Kidney glomerular epithelial cell (primary cell): ENCODE results near the gene TNS1.
"Not testable (repeated sequence)": the region's sequence is repeated elsewhere in the genome, so short reads cannot be mapped to it uniquely, and the experiment has no call there.

Source experiments
- DNase-seq: peaks from one replicate; lab custom pipeline; 2025; lab: John Stamatoyannopoulos, UW

TNS1 gene

DNA sequence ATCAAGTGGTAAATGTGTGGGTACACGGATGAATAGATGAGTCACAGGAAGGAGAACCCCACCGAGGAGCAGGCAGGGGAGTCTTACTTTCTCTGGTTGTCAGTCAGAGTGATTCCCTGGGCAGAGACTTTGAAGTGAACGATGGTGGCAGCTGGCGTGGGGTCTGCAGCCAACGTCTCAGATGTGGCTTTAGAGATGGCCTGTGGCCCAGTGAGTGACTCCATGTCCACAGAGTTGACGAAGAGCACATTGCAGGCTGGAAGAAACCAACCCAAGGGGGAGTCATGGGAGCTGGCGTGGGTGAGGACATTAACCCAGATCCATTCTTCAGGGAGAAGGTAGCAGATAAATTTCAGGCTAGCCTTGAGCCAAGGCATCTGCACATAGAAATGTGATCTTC, 193.1 kb downstream of the TNS1 start:
- DNase-seq = no peak

DNA sequence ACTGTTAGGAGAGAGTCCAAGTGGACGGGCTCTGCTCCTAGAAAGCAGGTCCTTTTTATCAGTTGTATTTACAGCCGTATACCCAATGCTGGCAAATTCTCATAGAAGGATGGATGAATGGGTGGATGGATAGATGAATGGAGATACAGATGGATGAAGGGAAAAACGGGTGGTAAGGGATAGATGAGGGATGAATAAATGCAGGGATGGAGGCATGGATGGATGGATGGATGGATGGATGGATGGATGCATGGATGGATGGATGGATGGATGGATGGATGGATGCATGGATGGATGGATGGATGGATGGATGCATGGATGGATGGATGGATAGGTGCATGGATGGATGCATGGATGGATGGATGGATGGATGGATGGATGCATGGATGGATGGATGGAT, 193.8 kb downstream of the TNS1 start:
- DNase-seq = not testable (repeated sequence)

DNA sequence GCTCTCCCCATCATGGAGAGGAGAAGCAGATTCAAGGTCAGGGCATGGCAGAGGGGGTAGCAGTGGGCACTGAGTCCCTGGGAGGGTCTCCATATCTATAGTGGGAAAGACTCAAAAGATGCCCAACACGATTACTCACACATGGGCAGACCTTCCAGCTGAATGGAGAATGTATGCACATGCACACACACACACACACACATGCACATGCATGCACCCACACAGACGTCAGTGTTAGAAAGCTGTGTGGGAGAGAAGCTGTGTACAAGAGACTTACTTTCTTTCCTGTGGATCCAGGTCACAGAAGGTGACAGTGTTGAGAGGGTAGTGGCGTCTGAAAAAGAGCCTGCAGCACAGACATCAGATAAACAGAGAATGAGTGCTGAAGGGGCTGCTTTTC, 194.5 kb downstream of the TNS1 start:
- DNase-seq = no peak

DNA sequence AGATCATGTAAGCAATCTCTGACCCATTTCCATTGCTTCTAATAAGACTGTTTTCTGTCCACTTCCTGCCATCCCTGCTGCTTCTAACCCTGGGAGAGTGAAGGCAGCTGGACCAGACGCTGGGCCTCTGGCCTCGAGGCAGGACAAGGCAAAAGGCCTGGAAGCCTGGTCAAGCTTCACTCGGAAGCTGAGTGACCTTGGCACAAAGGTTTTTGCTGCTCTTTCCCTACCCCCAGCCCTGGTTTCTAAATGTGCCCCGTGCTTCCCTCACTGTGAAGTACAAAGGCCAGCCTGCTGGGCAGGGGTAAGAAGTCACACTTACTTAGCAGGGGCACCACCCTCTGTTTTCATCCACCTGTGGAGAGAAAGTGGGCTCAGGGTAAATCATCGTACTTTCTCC, 195.0 kb downstream of the TNS1 start:
- no peak for DNase-seq

DNA sequence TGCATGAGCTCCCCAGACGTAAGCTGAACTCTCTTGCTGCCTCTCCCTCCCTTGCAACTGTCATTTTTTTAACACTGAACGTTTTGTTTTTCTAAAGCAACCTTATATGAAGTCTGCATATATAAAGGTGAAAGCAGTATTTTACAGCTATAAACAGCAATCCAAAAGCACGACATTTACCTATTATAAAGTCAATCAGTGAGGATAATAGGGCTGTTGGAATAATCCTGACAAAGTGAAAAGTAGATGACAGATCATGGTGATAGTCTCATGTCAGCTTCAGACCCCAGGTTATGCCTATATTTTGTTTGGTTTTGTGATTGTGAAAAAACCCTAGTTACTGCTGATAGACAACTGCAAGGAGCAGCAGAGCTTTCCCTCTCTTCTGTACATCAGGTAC, 195.8 kb downstream of the TNS1 start:
- DNase-seq = no peak

DNA sequence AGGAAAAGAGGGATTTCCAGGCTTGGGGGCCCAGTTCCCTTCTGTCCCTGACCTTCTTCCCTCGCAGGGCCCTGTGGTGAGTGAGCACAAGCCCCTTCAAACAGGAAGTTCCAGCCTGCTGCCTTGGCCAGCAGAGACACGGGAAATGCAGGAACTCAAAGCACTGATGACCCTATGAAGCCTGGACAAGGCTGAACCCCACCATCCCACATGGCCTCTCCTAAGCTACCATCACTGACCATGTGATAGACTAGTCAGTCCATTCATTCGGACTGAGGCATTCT, 196.4 kb downstream of the TNS1 start:
- DNase-seq = no peak

DNA sequence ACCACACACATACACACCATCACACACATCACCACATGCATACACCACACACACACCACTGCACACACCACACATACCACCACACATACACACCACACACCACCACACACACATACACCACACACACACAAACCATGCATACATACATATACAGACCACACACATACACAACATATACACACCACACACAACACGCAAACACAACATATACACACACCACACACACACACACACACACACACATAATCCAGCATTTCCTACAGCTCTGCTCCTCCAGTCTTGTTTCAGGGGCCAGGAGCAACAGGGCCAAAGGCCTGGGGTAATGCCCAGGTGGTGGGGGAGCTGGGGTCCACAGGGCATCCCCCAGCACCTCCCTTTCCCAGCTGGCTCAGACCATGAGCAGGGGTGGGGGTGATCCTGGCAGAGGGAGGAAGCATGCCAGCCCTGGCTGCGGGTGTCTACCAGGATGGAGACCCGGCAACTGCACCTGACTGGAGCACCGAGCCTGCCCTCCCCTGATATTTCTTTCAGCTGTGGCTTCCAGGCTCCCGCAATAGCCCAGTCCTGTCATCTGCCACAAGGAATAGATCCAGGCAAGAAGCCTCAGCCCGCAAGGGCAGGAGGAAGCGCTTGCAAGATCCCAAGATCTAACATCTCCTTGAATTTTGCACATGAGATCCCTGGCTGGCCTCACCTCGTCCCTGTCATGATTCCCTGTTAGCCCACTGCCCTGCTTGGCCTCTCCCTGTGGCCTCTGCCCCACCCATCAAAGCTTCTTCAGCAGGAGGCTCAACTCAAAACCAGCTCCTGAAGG, 196.9 kb downstream of the TNS1 start:
- DNase-seq = no peak

DNA sequence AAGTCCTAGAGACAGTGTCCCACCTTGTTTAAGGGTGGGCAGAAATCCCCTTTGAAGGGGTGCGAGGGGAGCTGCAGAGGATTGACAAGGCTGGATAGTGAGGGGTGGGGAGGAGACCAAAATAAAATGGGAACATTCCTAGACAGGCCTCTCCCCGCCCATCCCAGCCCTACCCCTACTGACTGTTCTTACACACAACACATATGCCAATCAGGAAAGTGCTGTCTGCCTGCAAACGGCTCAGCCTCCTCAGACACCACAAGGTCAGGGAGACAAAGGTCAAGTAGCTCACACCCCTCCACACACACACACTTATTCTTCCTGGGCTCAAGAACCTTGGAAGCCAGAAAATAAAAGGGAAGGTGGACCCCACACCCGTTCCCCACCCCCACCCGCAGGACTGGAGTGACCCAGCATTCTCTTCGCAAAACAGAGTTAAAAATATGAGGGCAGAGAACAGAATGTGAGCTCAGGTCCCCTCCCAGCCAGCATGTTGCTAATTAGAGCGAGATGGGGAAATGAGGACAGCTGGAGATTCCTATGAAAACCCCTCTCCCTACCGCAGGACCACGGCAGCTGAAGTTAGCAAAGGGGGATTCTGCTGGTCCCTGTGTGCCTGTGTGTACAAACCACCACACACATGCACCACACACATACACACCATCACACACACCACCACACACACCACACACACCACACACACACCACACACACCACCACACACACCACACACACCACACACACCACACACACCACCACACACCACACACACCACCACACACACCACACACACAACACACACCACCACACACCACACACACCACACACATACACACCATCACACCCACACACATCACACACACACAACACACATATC, 197.8 kb downstream of the TNS1 start:
- DNase-seq = no peak

DNA sequence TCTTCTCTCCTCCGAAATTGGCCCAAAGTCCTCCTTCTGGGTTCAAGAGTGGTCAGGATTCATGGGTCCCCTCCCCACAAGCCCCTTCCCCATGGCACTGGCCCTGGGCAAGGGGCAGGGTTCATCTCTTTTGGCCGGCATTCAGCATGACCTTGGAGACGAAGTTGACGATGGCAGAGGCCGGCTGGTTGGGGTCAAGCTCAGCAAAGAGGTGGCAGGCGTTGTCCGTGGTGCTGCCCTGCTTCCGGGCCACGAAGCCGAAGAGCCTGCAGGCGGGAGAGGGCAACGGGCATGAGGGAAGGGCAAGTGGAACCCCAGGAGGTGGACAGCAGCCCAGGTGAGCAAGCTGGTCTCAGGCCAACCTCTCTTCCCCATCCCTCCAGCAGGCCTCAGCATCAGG, 198.5 kb downstream of the TNS1 start:
- no peak for DNase-seq

DNA sequence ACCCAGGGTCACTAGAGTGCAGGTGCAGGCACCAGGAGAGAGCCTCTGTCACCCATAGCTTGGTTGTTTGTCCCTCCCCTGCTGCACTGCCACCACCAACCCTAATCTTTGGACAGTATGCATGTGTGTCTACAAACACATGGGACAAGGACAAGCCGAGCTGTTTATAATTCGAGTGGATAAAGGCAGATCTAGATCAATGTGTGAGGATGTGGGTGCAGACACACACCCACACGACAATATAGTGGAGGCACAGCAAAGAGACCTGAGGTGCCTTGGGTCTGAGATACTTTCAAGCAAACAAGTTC, 199.2 kb downstream of the TNS1 start:
- DNase-seq = no peak

DNA sequence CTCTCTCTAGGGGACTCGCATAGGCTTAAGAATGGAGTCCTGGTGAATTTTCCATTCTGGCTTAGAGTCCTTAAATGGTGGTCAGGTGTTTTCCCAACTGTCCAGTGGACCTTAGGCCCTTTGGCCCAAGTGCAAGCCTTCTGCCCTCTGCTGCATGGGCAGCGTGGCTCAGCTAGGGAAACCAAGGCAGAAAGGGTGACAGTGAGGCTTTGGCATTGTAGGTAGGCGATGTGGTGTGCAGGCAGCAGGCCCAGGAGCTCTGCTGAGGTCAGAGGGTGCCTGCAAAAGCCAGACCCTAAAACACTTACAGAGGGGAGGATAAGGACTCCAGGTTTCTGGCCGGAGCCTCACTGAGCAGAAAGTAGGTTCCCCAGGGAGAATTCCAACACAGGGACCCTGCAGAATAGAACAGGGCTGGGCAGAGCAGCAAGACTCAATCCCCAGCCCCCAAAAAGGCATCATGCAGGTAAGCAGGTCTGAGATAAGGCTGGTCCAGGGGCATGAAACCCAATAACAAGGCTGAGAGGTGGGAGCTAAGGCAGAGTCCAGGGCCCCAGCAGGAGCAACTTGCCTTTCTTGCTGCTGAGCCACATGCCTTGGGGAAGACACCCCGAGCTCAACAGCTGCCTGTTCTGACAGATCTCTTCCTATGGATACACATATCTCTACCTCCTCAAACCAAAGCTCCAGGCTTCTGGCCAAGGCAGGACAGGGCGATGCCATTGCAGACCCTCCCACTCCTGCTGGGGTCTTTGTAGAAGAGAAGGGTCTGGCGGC, 199.7 kb downstream of the TNS1 start:
- DNase-seq = no peak

DNA sequence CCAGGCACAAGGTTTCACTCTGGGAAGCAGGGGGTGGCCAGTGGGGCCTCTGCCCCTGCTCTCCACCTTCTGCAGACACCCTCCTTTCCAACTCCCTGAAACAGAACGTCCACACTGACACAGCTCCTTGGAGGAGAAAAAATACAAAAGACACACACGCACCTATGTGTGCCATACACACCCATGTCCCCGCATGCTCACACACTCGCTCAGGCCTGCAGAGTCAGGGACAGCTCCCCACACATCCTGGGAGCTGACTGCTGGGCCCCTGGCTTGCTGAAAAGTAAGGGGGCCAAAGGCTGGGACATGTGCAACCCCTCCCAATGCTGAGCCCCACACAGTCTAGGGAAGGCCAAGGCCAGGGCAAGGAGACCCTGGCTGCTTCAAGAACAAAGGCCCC, 200.5 kb downstream of the TNS1 start:
- DNase-seq = no peak

DNA sequence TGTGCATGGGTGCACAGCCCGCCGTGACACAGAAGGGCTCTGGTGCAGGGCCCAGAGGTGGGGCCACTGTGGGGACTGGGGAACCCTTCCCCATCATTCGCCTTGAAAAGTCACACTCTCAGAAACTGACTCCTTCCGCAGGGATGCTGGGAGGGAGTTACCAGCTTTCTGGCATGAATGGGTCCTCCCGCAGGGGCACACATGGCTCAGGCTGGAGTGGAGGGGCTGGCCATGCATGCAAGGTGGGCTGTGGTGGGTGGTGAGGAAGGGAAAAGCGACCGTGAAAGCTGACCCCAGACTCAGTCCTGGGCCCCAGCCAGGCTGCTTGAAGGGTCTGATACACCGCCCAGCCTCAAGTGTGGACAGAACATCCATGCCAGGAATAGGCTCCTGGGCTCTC, 201.1 kb downstream of the TNS1 start:
- DNase-seq = no peak

DNA sequence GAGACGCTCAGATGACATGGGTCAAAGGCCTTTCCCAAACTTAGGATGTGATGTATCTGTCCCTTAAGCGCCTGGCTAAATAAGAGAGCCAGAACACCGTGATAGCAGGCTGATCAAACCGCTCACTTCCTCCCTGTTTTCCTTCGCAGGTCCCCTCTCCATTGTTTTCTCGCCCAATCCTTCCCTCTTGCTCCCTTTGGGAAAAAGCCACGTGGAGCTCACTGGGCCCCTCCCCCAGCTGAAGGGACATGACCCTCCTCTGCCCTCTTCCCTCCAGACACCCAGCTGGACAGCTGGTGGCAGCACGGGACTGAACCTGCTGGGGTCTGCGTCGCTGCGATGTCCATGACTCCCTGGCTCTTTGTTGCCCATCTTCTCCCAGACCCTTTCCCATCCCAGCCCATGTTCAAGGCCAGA, 201.7 kb downstream of the TNS1 start:
- DNase-seq = no peak

DNA sequence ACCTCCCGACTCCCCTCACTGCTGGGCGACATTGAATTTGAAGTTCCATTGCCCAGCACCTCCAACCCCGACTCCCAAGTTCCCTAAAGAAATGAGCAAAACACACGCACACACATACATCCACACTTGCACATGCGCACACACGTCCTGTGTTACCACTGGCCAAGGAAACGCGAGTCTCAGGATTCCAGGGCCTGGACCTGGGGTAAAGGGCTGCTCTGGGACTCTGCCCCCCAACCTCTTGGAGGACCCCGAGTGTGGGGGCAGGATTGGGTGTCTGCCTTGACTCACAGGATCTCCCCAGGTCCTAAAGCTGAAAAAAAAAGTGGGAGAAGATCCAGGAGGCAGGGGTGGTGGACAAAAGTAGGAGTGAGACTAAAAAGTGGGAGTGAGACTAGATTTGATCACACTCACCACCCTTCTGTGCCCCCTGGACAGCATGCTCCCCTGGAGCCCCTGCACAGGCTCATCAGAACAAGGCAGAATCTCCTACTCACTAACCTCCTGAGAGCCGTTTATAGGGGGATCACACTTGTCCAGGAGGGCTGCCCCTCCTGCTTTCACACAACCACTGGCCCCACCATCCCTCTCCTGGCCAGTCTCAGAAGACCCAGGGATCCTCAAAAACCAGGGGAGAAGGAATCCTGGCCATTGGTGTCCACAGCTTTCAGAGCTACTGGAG, 202.2 kb downstream of the TNS1 start:
- DNase-seq = no peak

DNA sequence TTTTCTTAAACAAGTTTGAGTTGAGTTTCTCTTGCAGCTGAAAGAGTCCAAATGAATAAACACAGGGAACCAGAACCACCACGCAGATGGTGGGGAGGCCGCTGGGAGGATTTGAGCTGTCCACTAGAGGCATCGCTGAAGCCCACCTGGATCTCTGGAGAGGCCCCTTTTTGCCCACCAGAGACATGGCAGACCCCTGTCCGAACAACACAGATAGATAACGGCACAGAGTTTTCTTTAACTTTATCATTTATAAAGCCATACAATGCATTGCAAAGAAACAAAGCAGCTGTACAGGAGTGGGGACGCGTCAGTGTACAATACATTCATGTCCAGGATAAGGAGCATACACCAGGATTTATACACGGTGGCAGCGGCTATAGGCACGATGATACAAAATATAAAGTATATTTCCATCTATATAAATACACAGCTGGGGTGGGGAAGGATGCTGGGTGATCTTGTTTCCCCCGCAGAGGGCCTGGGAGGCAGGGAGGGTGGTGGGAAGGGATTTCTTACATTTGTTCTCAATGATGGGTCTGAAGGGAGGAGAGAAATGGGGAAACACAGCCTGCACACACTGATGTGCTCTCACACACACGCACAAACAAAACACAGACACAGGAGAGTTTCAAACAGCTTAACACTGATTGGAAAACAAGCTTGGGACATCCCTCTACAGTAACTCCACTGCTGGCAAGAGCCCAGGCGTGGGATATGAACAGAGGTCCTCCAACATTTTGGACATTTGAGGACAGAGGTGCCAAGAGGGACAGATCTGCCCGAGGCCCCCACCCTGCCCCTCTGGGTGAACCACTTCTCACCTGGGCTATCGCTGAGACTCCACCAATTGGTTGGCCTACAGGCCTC, 203.0 kb downstream of the TNS1 start:
- DNase-seq = no peak

DNA sequence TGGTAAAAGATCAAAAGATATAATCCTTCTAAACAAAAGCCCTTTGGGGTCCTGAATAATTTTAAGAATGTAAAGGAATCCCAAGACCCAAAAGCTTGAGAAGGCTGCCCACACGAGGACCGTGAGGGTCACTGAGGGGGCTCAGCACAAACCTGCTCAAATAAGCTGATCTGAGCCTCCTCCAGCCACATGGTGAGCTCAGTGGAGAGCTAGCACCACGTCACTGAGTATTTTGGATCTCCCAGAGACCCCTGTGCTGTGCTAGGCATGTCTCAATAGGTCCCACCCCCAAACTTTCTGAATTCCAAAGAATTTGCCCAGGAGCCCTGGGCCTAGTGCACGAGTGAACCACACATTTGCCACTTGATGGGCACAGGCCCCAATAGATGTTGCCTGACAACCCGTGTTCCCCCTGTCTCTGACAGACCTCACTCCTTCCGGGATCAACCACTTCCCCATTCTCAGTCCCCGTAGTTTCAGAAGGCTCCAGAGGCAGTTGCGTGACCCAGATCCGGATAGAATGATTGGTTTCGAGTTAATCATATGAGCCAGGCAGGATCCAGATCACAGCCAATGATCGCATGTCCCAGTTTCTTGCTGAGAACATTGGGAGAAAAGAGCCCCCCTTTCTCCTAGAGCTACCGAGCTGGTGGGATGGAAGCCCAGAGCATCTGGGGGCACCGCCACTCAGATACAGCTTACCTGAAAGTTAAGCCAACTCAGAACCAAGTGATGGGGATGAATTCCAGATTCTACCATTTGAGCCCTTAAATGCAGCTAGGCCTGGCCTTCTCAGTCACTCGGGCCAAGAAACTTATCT, 203.8 kb downstream of the TNS1 start:
- no peak for DNase-seq

DNA sequence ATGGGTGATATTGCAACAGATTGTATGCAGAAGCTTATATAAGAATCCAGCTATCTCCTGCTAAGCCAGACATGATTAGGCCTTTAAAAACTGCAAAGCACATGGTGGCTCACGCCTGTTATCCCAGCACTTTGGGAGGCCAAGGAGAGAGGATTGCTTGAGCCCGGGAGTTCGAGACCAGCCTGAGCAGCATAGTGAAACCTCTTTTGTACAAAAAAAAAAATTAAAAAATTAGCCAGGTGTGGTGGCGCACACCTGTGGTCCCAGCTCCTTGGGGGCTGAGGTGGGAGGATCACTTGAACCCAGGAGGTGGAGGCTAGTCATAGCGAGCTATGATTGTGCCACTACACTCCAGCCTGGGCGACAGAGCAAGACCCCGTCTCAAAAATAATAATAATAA, 204.6 kb downstream of the TNS1 start:
- DNase-seq = no peak

DNA sequence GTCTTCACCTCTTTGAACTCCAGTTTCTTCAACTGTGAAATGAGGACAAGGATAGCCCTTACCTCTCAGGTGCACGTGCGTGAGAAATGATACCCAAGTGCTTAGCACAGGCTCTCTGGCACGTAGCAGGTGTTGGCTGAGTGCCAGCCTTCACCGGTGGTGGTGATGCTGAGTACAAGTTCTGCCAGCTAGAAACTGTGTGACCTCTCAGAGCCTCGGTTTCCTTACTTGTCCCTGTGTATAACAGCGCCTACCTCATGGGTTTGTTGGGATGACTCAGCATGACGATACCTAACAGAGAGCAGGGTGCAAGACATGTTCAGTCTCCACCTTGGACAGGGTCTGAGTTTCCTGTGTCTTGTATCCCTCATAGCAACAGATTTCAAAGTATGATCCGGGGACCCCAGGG, 205.1 kb downstream of the TNS1 start:
- no peak for DNase-seq

DNA sequence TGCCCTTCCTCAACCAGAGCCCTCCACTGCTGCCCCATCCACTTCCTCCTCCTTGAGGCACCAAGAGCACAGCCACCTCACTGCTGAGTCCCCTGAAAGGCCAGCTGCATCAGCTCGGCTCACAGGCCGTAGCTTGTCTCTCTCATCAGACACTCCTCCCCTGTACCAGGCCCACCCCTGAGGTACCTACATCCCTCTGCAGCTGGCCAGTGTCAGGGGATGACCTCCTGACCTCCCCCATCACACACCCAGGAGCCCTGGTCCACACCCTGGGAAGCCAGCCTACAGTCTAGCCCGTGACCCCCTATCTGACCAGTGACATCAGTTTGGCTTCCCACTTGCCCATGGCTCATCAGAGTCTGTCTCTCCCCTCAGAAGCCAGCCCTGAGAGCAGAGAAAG, 205.6 kb downstream of the TNS1 start:
- no peak for DNase-seq
